ENCODE measurements around the gene ACAP1.

The ACAP1 gene

GRCh38 chr17:7336240-7337175 is at the start of gene ACAP1:
Gene ACAP1 (plus strand): TSS chr17:7336529. CDS start chr17:7336735, 206 bp downstream.
- Histone ChIP-seq H3K27me3 (no peaks in the 10 kb centered on the region), H3K4me1 (ENCODE audit: control insufficient read depth in 1 of 2, insufficient read depth in 1 of 2, low read depth in 1 of 2, low read length in 1 of 2) (peaks cover 45 to 60% of the 10 kb centered on the region in 2 experiments), H3K27ac (peak within 1 kb of the TSS; percentile 86), H3K9me3 (no peaks in the 10 kb centered on the region), H3K36me3 (peaks cover 35% of the 10 kb centered on the region), H3K4me3 (ENCODE audit: low read depth in 1 of 2, low read length in 1 of 2) (peak within 1 kb of the TSS; percentile 86 to 96)
- no peak for TF ChIP-seq CTCF (IDR thresholded peaks at IDR 0.05)

- H3K36me3 ChIP-seq = no peaks in the 10 kb centered on the region
- H3K27me3 ChIP-seq = peaks cover 100% of the 10 kb centered on the region
- peaks cover 0 to 9% of the 10 kb centered on the region in 2 experiments for H3K4me1 ChIP-seq (ENCODE audit: control insufficient read depth in 1 of 2, insufficient read depth in 1 of 2, low read depth in 1 of 2, low read length in 1 of 2)
- H3K27ac ChIP-seq = no peak overlapping the region
- no peak for TF ChIP-seq CTCF (IDR thresholded peaks at IDR 0.05)
- H3K4me3 ChIP-seq (ENCODE audit: low read depth in 1 of 2, low read length in 1 of 2) = no peak overlapping the region
- H3K9me3 ChIP-seq = no peaks in the 10 kb centered on the region
Observed at GRCh38 chr17:7289256-7290032, 46.9 kb upstream of the ACAP1 start.

- H3K27ac ChIP-seq = no peak overlapping the region
- no peak for TF ChIP-seq CTCF (IDR thresholded peaks at IDR 0.05)
- H3K4me3 ChIP-seq (ENCODE audit: low read depth in 1 of 2, low read length in 1 of 2) = no peak overlapping the region
- H3K9me3 ChIP-seq = no peaks in the 10 kb centered on the region
- H3K4me1 ChIP-seq (ENCODE audit: control insufficient read depth in 1 of 2, insufficient read depth in 1 of 2, low read depth in 1 of 2, low read length in 1 of 2) = peaks cover 5 to 15% of the 10 kb centered on the region in 2 experiments
- H3K27me3 ChIP-seq = peaks cover 100% of the 10 kb centered on the region
- H3K36me3 ChIP-seq = no peaks in the 10 kb centered on the region
Observed at GRCh38 chr17:7290166-7290565, 46.2 kb upstream of the ACAP1 start.

- Histone ChIP-seq H3K36me3 (no peaks in the 10 kb centered on the region), H3K27ac (no peak overlapping the region), H3K27me3 (peaks cover 100% of the 10 kb centered on the region), H3K4me1 (ENCODE audit: control insufficient read depth in 1 of 2, insufficient read depth in 1 of 2, low read depth in 1 of 2, low read length in 1 of 2) (peaks cover 8 to 16% of the 10 kb centered on the region in 2 experiments), H3K4me3 (ENCODE audit: low read depth in 1 of 2, low read length in 1 of 2) (no peak overlapping the region), H3K9me3 (no peaks in the 10 kb centered on the region)
- no peak for TF ChIP-seq CTCF (IDR thresholded peaks at IDR 0.05)
Observed at GRCh38 chr17:7290685-7291084, 45.6 kb upstream of the ACAP1 start.

- TF ChIP-seq CTCF (IDR thresholded peaks at IDR 0.05) = no peak
- Histone ChIP-seq H3K27ac (no peak overlapping the region), H3K9me3 (no peaks in the 10 kb centered on the region), H3K36me3 (no peaks in the 10 kb centered on the region), H3K4me1 (ENCODE audit: control insufficient read depth in 1 of 2, insufficient read depth in 1 of 2, low read depth in 1 of 2, low read length in 1 of 2) (peaks cover 18 to 26% of the 10 kb centered on the region in 2 experiments), H3K27me3 (peaks cover 100% of the 10 kb centered on the region), H3K4me3 (ENCODE audit: low read depth in 1 of 2, low read length in 1 of 2) (no peak overlapping the region)
Observed at GRCh38 chr17:7292194-7292593, 44.1 kb upstream of the ACAP1 start.

Measured in neutrophil (primary cell).